OCI-LY1 (cell line): ENCODE measurements around the gene CCDC71L.

Experiments used
- H2AFZ ChIP-seq: fragments of 200-600 bp; sonication (generic), shearing (Covaris generic); 2 replicates; pipeline ENCODE4 v1.6.0; 2014; ENCODE audit warnings: antibody characterized with exemption, mild to moderate bottlenecking, low read length
- H3F3A ChIP-seq: fragments of 200-600 bp; sonication (generic), shearing (Covaris generic); 2 replicates; pipeline ENCODE4 v1.6.0; 2014; ENCODE audit warnings: mild to moderate bottlenecking, antibody characterized with exemption, low read length, moderate library complexity; ENCODE audit not compliant: insufficient read depth
- H3K27ac ChIP-seq: fragments of 200-600 bp; sonication (generic); 2 replicates; pipeline ENCODE4 v1.5.1; 2014; ENCODE audit warnings: low read length, mixed run types, mild to moderate bottlenecking, low read depth; ENCODE audit not compliant: poor library complexity, severe bottlenecking
- H3K27me3 ChIP-seq: fragments of 200-600 bp; sonication (generic); 2 replicates; pipeline ENCODE4 v1.6.0; 2014; ENCODE audit warnings: antibody characterized with exemption, mild to moderate bottlenecking, low read length, moderate library complexity; ENCODE audit not compliant: insufficient read depth
- H3K36me3 ChIP-seq: fragments of 200-600 bp; sonication (generic); 2 replicates; pipeline ENCODE4 v1.6.1; 2014; ENCODE audit warnings: mild to moderate bottlenecking, antibody characterized with exemption, low read length, moderate library complexity, mixed read lengths; ENCODE audit not compliant: insufficient read depth
- H3K4me1 ChIP-seq: fragments of 200-600 bp; sonication (generic); 2 replicates; pipeline ENCODE4 v1.5.1; 2014; ENCODE audit warnings: mild to moderate bottlenecking, low read length, moderate library complexity; ENCODE audit not compliant: insufficient read depth, severe bottlenecking
- H3K4me2 ChIP-seq: fragments of 200-600 bp; sonication (generic), shearing (Covaris generic); 2 replicates; pipeline ENCODE4 v1.6.1; 2014; ENCODE audit warnings: low read length
- H3K4me3 ChIP-seq: fragments of 200-600 bp; sonication (generic); 2 replicates; pipeline ENCODE4 v1.5.1; 2014; ENCODE audit warnings: low read length, low read depth, mild to moderate bottlenecking, mixed read lengths; ENCODE audit not compliant: poor library complexity, severe bottlenecking
- H3K79me2 ChIP-seq: fragments of 200-600 bp; shearing (Covaris generic); 2 replicates; pipeline ENCODE4 v1.6.1; 2016; ENCODE audit warnings: mixed run types, low read length, mixed read lengths; ENCODE audit not compliant: insufficient read depth
- H3K9ac ChIP-seq: fragments of 200-600 bp; sonication (generic), shearing (Covaris generic); 2 replicates; pipeline ENCODE4 v1.6.1; 2014; ENCODE audit warnings: mild to moderate bottlenecking, low read length, mixed read lengths
- H3K9me2 ChIP-seq: fragments of 200-600 bp; sonication (generic), shearing (Covaris generic); 2 replicates; pipeline ENCODE4 v1.6.1; 2014; ENCODE audit warnings: low read depth, mild to moderate bottlenecking, low read length, mixed read lengths
- H3K9me3 ChIP-seq: fragments of 200-600 bp; shearing (Covaris generic); 2 replicates; pipeline ENCODE4 v1.6.1; 2014; ENCODE audit warnings: low read length, mixed read lengths
- H4K20me1 ChIP-seq: fragments of 200-600 bp; sonication (generic), shearing (Covaris generic); 2 replicates; pipeline ENCODE4 v1.6.0; 2016; ENCODE audit warnings: mild to moderate bottlenecking, low read length; ENCODE audit not compliant: insufficient read depth
- CTCF ChIP-seq: fragments of 200-600 bp; sonication (generic), shearing (Covaris generic); IDR thresholded peaks from 2 replicates; pipeline ENCODE4 v1.5.1; 2017; ENCODE audit warnings: mild to moderate bottlenecking, antibody characterized with exemption, low read length, moderate library complexity, mixed read lengths
- EZH2 ChIP-seq: fragments of 200-600 bp; sonication (generic), shearing (Covaris generic); IDR thresholded peaks from 2 replicates; pipeline ENCODE4 v1.8.0; 2017; ENCODE audit warnings: borderline replicate concordance, mixed run types, mild to moderate bottlenecking, antibody characterized with exemption, low read length, moderate library complexity, mixed read lengths

CCDC71L gene

GRCh38 chr7:106664343-106664742 lies 3.4 kb upstream of the CCDC71L start:
- Histone ChIP-seq H3K27ac (no peak overlapping the region), H3K4me3 (no peak overlapping the region), H2AFZ (no peak overlapping the region), H3K79me2 (no peaks in the 10 kb centered on the region), H3K9me2 (no peaks in the 10 kb centered on the region), H3K36me3 (no peaks in the 10 kb centered on the region), H3K9me3 (no peaks in the 10 kb centered on the region), H3F3A (no peaks in the 10 kb centered on the region), H3K9ac (no peak overlapping the region), H3K4me2 (no peak overlapping the region), H3K27me3 (no peaks in the 10 kb centered on the region), H3K4me1 (peaks cover 7% of the 10 kb centered on the region), H4K20me1 (no peaks in the 10 kb centered on the region)
- TF ChIP-seq EZH2 (no peak), CTCF (no peak)

GRCh38 chr7:106659963-106660861 lies 746 bp downstream of the CCDC71L start:
- Histone ChIP-seq H2AFZ (peak overlapping the region; percentile 4; the same call in 1 of the 2 replicates), H3K9me3 (no peaks in the 10 kb centered on the region), H3K4me2 (peak overlapping the region; percentile 69), H3K27ac (no peak overlapping the region), H3K9ac (peak overlapping the region; percentile 62), H3K4me3 (peak overlapping the region; percentile 67), H4K20me1 (no peaks in the 10 kb centered on the region), H3K4me1 (peaks cover 11% of the 10 kb centered on the region), H3F3A (no peaks in the 10 kb centered on the region), H3K27me3 (no peaks in the 10 kb centered on the region), H3K79me2 (no peaks in the 10 kb centered on the region), H3K36me3 (no peaks in the 10 kb centered on the region), H3K9me2 (no peaks in the 10 kb centered on the region)
- TF ChIP-seq EZH2, result no peak
- peak; percentile 97 for TF ChIP-seq CTCF

- Histone ChIP-seq H3K9me3 (no peaks in the 10 kb centered on the region), H3K4me2 (peak overlapping the region; percentile 69), H3K27me3 (0 out of 2 replicates have a peak, but pooled peaks cover 3% of the 10 kb centered on the region), H3K9ac (peak overlapping the region; percentile 52), H3K4me1 (peaks cover 11% of the 10 kb centered on the region), H4K20me1 (no peaks in the 10 kb centered on the region), H3F3A (no peaks in the 10 kb centered on the region), H2AFZ (no peak overlapping the region), H3K79me2 (no peaks in the 10 kb centered on the region), H3K36me3 (no peaks in the 10 kb centered on the region), H3K27ac (no peak overlapping the region), H3K9me2 (no peaks in the 10 kb centered on the region), H3K4me3 (peak overlapping the region; percentile 67)
- TF ChIP-seq EZH2 (no peak), CTCF (no peak)
Observed at GRCh38 chr7:106659166-106659962, 1.6 kb downstream of the CCDC71L start.
